ENCODE data around the gene POU2F1. TPM values are rescaled to one million over a fixed set of nuclear protein-coding genes. Genes with fewer than 3 reads are reported as not detected.

The POU2F1 gene
- total RNA-seq, 2 experiments from 2014 or later: 18.7 to 52.3 TPM

DNA sequence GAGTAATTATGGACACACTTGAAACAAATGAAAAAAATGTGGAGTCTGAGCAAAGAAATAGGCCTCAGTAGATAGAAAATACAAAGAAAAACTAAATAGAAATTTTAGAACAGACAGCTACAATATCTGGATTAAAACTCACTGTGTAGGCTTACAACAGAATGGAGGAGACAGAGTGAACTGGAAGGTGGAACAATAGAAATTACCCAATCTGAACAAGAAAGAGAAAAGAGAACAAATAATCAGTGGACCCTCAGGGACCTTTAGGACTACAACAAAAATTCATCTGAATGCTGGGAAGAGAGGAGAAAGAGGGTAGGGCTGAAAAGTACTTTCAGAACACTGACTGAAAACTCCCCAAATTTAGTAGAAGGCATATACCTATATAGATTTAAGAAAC, 90.0 kb downstream of the POU2F1 start:
- CTCF ChIA-PET (ENCODE audit: unreplicated experiment): no interaction called here
- POLR2A ChIA-PET: interaction anchor here (0.5 to 1.3 kb wide), 3 partner anchors 9 to 31 kb away, joined by 3 to 10 read pairs (median 3); no protein-coding TSS in a partner anchor

DNA sequence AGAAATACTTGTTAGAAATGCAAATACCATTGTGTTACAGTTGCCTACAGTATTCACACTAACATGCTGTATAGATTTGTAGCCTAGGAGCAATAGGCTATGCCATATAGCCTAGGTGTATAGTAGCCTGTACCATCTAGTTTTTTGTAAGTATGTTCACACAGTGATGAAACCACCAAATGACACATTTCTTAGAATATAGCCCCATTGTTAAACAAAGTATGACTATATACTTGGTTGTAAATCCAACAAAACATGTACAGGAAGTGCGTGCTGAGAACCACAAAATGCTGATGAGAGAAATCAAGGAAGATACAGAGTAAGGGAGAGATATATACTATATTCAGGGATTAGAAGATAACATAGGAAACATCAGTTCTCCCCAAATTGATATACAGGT, 92.2 kb downstream of the POU2F1 start:
- Histone ChIP-seq H3K4me1 (ENCODE audit: insufficient read depth, low read length, poor library complexity, severe bottlenecking) (peaks cover 5% of the 10 kb centered on the region), H3K4me2 (ENCODE audit: low read length) (no peak overlapping the region), H3K36me3 (ENCODE audit: insufficient read depth, low read length) (peaks cover 3% of the 10 kb centered on the region; the same call in 1 of the 2 replicates), H3K27ac (ENCODE audit: low read depth, low read length, poor library complexity, severe bottlenecking) (no peak overlapping the region), H2AFZ (ENCODE audit: low read length) (no peak overlapping the region), H3K4me3 (ENCODE audit: low read depth, low read length, poor library complexity, severe bottlenecking) (no peak overlapping the region), H4K20me1 (ENCODE audit: insufficient read depth, low read length) (no peaks in the 10 kb centered on the region), H3K9me2 (ENCODE audit: insufficient read depth, low read length) (no peaks in the 10 kb centered on the region), H3K79me2 (ENCODE audit: insufficient read depth, low read depth, low read length) (no peaks in the 10 kb centered on the region), H3K9me3 (ENCODE audit: low read length) (0 out of 2 replicates have a peak, but pooled peaks cover 8% of the 10 kb centered on the region)
- no TSS peak for BruUV-seq (replicated peaks)
- intact Hi-C loops (cut with micrococcal nuclease; ENCODE audit: unreplicated experiment): no loop called here
- ChIA-PET POLR2A (interaction anchor here (1.0 to 1.5 kb wide), 2 partner anchors 10 to 13 kb away, joined by 3 to 5 read pairs; no protein-coding TSS in a partner anchor), CTCF (ENCODE audit: unreplicated experiment) (no interaction called here)
- no peak for DNase-seq (ENCODE audit: low spot score)
- TF ChIP-seq EZH2phosphoT487 (IDR thresholded peaks at IDR 0.05; ENCODE audit: borderline replicate concordance, low read depth, low read length): no peak
- TF ChIP-seq, protein P1, sequence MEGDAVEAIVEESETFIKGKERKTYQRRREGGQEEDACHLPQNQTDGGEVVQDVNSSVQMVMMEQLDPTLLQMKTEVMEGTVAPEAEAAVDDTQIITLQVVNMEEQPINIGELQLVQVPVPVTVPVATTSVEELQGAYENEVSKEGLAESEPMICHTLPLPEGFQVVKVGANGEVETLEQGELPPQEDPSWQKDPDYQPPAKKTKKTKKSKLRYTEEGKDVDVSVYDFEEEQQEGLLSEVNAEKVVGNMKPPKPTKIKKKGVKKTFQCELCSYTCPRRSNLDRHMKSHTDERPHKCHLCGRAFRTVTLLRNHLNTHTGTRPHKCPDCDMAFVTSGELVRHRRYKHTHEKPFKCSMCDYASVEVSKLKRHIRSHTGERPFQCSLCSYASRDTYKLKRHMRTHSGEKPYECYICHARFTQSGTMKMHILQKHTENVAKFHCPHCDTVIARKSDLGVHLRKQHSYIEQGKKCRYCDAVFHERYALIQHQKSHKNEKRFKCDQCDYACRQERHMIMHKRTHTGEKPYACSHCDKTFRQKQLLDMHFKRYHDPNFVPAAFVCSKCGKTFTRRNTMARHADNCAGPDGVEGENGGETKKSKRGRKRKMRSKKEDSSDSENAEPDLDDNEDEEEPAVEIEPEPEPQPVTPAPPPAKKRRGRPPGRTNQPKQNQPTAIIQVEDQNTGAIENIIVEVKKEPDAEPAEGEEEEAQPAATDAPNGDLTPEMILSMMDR (conservative IDR thresholded peaks at IDR 0.05; ENCODE audit: low read length): no peak

More for the DNA sequence above, 90.0 kb downstream of the POU2F1 start:
- H3K9me3 ChIP-seq (ENCODE audit: low read length): no peaks in the 10 kb centered on the region
- no TSS peak for BruUV-seq (replicated peaks)
- H3K36me3 ChIP-seq (ENCODE audit: insufficient read depth, low read length): no peaks in the 10 kb centered on the region
- no peak for DNase-seq (ENCODE audit: low spot score)
- H3K4me3 ChIP-seq (ENCODE audit: low read depth, low read length, poor library complexity, severe bottlenecking): no peak overlapping the region
- intact Hi-C loops (cut with micrococcal nuclease; ENCODE audit: unreplicated experiment): no loop called here
- peaks cover 5% of the 10 kb centered on the region for H3K4me1 ChIP-seq (ENCODE audit: insufficient read depth, low read length, poor library complexity, severe bottlenecking)
- no peak overlapping the region for H3K27ac ChIP-seq (ENCODE audit: low read depth, low read length, poor library complexity, severe bottlenecking)
- H3K4me2 ChIP-seq (ENCODE audit: low read length): no peak overlapping the region
- H3K9me2 ChIP-seq (ENCODE audit: insufficient read depth, low read length): no peaks in the 10 kb centered on the region
- no peaks in the 10 kb centered on the region for H4K20me1 ChIP-seq (ENCODE audit: insufficient read depth, low read length)
- TF ChIP-seq, protein P1 (conservative IDR thresholded peaks at IDR 0.05; ENCODE audit: low read length): no peak
- no peak for TF ChIP-seq EZH2phosphoT487 (IDR thresholded peaks at IDR 0.05; ENCODE audit: borderline replicate concordance, low read depth, low read length)
- H2AFZ ChIP-seq (ENCODE audit: low read length): no peak overlapping the region
- no peaks in the 10 kb centered on the region for H3K79me2 ChIP-seq (ENCODE audit: insufficient read depth, low read depth, low read length)

DNA sequence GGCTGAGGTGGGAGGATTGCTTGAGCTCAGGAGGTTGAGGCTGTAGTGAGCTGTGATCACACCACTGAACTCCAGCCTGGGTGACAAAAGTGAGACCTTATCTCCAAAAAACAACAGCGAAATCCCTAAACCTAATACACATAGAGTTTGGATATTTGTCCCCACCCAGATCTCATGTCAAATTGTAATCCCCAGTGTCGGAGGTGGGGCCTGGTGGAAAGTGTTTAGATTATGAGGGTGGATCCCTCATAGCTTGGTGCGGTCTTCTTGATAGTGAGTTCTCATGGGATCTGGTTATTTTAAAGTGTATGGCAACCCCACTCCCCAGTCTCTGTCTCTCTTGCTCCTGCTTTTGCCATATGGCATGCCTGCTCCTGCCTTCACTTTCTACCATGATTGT, 94.0 kb downstream of the POU2F1 start:
- CTCF ChIA-PET (ENCODE audit: unreplicated experiment): no interaction called here
- Histone ChIP-seq H3K4me3 (ENCODE audit: low read depth, low read length, poor library complexity, severe bottlenecking) (no peak overlapping the region), H3K27ac (ENCODE audit: low read depth, low read length, poor library complexity, severe bottlenecking) (no peak overlapping the region), H3K4me2 (ENCODE audit: low read length) (no peak overlapping the region), H3K4me1 (ENCODE audit: insufficient read depth, low read length, poor library complexity, severe bottlenecking) (no peaks in the 10 kb centered on the region), H4K20me1 (ENCODE audit: insufficient read depth, low read length) (no peaks in the 10 kb centered on the region), H3K9me3 (ENCODE audit: low read length) (0 out of 2 replicates have a peak, but pooled peaks cover 13% of the 10 kb centered on the region), H2AFZ (ENCODE audit: low read length) (no peak overlapping the region), H3K79me2 (ENCODE audit: insufficient read depth, low read depth, low read length) (no peaks in the 10 kb centered on the region), H3K9me2 (ENCODE audit: insufficient read depth, low read length) (no peaks in the 10 kb centered on the region), H3K36me3 (ENCODE audit: insufficient read depth, low read length) (peaks cover 3% of the 10 kb centered on the region; the same call in 1 of the 2 replicates)
- POLR2A ChIA-PET: interaction anchor here (0.7 kb wide), 1 partner anchor 286 kb away, joined by 3 read pairs; no protein-coding TSS in a partner anchor
- no peak for DNase-seq (ENCODE audit: low spot score)
- TF ChIP-seq EZH2phosphoT487 (IDR thresholded peaks at IDR 0.05; ENCODE audit: borderline replicate concordance, low read depth, low read length): no peak
- TF ChIP-seq, protein P1 (conservative IDR thresholded peaks at IDR 0.05; ENCODE audit: low read length): no peak
- intact Hi-C loops (cut with micrococcal nuclease; ENCODE audit: unreplicated experiment): no loop called here
- no TSS peak for BruUV-seq (replicated peaks)
